Lung microvascular endothelial cell (primary cell): Measurements from ENCODE around the gene ZNHIT2. TPM values are rescaled to one million over a fixed set of nuclear protein-coding genes. Genes with fewer than 3 reads are reported as not detected.

ENCODE experiments used
- DNase-seq, 2 donors: peaks; one replicate each; pipeline versions ENCODE4 v3.0.0 to v3.0.0-alpha.2; 2010; ENCODE audit warnings: low read depth in 2 of 2
- total RNA-seq: library from RNA; depleted of rRNA; stranded (reverse); fragments of >200 nt; gene quantifications from 2 replicates; pipeline ENCODE4 v1.2.1, GENCODE V29; 2014

Gene ZNHIT2
- total RNA-seq, 1 donor from 2014 or later, result 9.7 TPM

DNA sequence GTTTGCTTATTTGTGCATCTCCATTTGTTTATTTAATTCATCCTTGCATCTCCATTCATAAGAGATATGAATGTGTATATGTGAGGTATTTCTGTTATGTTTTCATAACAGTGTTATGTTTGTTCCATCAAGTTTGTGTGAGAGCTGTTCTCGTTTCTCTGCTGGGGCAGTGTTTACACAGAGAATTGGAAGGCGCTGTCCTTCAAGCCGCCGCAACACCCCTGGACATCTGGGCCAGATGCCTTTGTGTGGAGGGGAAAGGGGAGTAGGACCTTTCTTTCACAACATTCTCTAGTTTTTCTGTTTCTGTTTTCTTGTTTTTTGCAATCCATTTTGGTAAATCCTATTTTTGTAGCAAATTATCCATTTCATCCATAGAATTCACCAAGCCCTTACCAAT, 12.9 kb downstream of the ZNHIT2 start:
- no peak for DNase-seq

DNA sequence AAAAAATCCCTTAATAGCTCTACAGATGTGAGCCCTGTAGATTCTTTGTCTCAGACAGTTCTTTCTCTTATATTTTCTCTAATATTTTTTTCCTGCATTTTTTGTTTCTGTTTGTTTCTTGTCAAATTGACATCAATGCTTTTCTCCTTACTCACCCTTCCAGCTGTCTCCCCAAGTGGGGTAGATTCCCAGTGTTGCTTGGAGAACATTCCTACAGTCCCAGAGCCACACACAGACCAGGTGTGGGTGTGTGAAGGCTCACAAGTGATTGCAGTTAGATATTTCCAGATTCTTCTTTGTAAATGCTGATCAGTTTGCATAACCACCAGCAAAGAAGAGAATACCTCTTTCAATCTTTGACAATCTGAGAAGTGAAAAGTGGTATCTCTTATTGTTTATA, 14.0 kb downstream of the ZNHIT2 start:
- DNase-seq, result no peak

DNA sequence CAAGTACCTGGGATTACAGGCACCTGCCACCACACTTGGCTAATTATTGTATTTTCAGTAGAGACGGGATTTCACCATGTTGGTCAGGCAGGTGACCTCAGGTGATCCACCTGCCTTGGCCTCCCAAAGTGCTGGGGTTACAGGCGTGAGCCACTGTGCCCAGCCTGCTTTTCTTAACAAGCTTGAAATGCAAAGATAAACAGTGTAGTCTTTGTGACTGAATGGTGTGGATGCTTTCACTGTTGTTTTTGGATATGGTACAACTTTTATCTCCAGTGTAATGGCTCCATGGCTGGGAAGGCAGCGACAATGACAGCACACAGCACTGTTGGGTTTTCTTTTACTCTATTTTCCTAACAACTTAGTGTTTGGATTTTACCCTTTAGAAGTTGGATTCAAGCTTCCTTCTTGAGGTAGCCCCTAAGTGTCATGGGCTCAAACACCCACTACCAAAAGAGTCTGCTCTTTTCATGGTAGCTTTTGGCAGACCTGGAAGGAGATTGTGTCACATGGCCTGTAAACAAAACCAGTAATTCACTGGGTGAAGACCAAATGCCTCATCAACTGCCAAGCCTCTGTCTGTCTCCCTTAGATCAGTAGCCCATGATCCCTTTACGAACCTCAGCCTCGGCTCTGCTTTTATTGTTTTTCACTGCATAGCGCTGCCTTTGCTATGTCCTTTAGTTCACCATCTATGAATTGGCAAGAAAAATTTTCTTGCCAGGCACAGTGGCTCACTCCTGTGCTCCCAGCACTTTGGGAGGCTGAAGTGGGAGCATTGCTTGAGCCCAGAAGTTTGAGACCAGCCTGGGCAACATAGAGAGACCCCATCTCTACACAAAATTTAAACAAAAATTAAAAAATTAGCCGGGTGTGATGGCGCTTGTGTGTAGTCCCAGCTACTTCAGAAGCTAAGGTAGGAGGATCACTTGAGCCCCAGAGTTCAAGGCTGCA, 15.1 kb downstream of the ZNHIT2 start:
- DNase-seq, result peak in 1 of 2 donors; percentile 82

DNA sequence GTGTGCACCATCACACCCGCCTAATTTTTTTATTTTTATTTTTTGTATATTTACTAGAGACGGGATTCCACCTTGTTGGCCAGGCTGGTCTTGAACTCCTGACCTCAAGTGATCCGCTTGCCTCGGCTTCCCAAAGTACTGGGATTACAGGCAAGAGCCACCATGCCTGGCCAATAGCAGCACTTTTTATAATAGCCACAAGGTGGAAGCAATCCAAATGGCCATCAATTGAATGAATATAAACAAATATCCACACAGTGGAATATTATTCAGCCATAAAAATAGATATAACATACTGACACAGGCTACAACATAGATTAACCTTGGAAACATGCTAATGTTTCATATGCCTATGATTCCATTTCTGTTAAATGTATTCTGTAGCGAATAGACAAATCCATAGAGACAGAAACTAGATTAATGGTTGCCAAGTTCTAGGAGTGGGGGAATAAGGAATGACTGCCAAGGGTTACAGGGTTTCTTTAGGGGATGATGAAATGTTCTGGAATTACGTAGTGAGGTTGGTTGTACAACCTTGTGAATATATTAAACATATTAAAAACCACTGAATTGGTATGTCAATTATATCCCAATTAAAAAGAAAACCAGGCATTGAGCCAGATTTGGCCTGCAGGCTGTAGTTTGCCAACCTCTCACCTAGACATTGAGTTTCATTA, 16.7 kb downstream of the ZNHIT2 start:
- DNase-seq, result no peak

- DNase-seq, result no peak
Observed at GRCh38 chr11:65096926-65097325, 20.6 kb downstream of the ZNHIT2 start.

DNA sequence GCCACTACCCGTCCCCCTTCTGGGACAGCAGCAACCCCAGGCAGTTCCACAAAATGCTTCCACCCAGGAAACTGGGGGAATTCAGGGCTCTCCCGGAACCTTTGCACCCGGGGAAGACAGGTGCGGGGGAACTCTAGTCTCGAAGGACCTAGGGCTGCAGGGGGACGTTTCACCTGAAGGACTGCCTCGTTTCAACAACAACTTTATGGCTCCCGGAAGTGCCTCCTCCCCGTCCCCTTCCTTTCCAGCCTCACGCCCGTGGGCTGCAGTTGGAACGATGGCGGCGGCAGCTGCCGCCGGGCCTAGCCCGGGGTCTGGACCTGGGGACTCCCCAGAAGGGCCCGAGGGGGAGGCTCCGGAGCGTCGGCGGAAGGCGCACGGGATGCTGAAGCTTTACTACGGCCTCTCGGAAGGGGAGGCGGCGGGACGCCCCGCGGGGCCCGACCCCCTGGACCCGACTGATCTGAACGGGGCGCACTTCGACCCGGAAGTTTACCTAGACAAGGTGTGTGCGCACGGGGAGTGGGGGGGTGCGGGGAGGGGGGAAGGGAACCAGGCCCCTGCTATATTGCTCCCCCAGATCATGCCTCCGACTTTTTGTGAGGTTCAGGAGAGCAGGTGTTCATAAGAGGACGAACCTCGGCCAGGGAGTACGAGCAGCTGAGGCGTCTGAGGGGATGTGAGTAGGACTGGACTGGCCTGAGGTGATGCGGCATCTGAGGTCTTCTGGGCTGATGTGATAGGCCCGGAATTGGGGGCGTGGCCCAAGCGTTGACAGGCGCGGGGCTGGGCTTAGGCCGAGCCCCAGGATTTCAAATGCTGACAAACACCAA, 21.3 kb downstream of the ZNHIT2 start, which contains the start of gene VPS51:
Gene VPS51 (plus strand): TSS at position 241 of the 833 bp plus-strand sequence. CDS start 37 bp downstream, at position 278.
- peak; percentile 90 to 95 for DNase-seq

GRCh38 chr11:65095427-65095826, 22.1 kb downstream of the ZNHIT2 start:
- DNase-seq, result no peak

GRCh38 chr11:65090628-65091027, 26.9 kb downstream of the ZNHIT2 start:
- DNase-seq, result no peak

DNA sequence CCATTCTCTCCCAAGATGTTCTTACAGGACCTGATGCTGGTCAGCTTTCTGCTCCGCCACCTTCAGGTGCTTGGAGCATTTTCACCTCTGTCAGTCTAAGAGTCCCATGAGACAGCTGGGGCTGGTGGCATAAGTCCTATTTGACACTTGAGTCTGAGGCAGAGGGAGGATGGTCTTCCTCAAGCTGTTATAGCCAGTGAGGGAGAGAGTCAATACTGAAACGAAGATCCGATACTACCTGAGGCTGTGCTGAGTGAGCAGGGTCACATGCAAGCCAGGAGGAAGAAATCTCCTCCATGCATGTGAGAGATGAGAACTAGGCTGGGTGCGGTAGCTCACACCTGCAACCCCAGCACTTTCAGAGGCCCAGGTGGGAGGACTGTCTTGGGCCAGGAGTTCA, 27.9 kb downstream of the ZNHIT2 start:
- DNase-seq, result no peak

GRCh38 chr11:65087827-65088226, 29.7 kb downstream of the ZNHIT2 start:
- no peak for DNase-seq

GRCh38 chr11:65087216-65087615, 30.3 kb downstream of the ZNHIT2 start:
- DNase-seq, result no peak

GRCh38 chr11:65086809-65087208, 30.7 kb downstream of the ZNHIT2 start:
- no peak for DNase-seq

- no peak for DNase-seq
Observed at GRCh38 chr11:65085446-65085845, 32.1 kb downstream of the ZNHIT2 start.

GRCh38 chr11:65084598-65085375, 32.7 kb downstream of the ZNHIT2 start:
- no peak for DNase-seq

GRCh38 chr11:65083834-65084597, 33.5 kb downstream of the ZNHIT2 start, which contains the start of the genes CDCA5 and ZFPL1:
Gene CDCA5, minus strand, starts transcription at chr11:65084040. Its CDS starts 62 bp downstream, at chr11:65083978.
Gene ZFPL1, plus strand, starts transcription at chr11:65084222. Its CDS starts 477 bp downstream, at chr11:65084699.
- peak; percentile 97 to 98 for DNase-seq

- no peak for DNase-seq
Observed at GRCh38 chr11:65083134-65083833, 34.2 kb downstream of the ZNHIT2 start.

DNA sequence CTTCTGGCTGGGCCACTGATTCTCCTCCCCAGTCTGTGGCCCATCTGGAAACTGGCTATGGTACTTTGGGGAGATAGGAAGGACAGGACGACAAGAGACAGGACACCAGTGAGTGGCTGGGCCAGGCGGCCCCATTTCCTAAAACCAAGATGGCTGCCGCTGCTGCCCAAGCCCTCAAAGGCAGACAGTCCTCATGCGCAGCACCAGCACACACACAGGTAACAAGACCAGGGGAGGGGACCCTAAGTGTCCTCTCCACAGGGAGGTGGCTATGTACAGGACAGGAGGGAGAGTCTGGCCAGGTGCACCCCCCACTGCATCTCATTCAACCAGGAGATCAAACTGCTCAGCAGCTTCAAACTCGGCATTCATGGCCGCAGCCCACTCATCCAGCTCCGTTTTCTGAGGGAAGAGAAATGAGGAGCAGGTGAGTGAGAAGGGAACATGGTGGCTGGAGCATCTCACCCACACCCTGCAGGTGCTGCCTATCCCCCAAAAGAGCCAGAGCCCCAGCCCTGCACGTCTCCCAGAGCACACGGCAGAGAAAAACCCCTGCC, 38.6 kb downstream of the ZNHIT2 start:
- no peak for DNase-seq

GRCh38 chr11:65078151-65078550, 39.4 kb downstream of the ZNHIT2 start:
- DNase-seq, result peak; percentile 42 to 69

GRCh38 chr11:65077451-65077850, 40.0 kb downstream of the ZNHIT2 start:
- no peak for DNase-seq
